Endothelial cell (in vitro differentiated cells): Measurements from ENCODE around the gene CDK13. TPM values are rescaled to one million over a fixed set of nuclear protein-coding genes. Genes with fewer than 3 reads are reported as not detected.
A peak's percentile ranks its signal among the peaks of the same experiment; 100 is the strongest.

ENCODE experiments used
- DNase-seq: peaks from one replicate; pipeline ENCODE4 v3.0.0; 2021; ENCODE audit warnings: low spot score
- H3K27ac Mint-ChIP-seq: one replicate; pipeline ENCODE4 v1.8.0; 2021; ENCODE audit warnings: mixed read lengths, inconsistent platforms; ENCODE audit not compliant: unreplicated experiment
- H3K27me3 Mint-ChIP-seq: one replicate; pipeline ENCODE4 v1.8.0; 2021; ENCODE audit warnings: mild to moderate bottlenecking, moderate library complexity, mixed read lengths, inconsistent platforms; ENCODE audit not compliant: unreplicated experiment
- H3K36me3 Mint-ChIP-seq: one replicate; pipeline ENCODE4 v1.8.0; 2021; ENCODE audit warnings: mild to moderate bottlenecking, low read depth, mixed read lengths, inconsistent platforms; ENCODE audit not compliant: unreplicated experiment
- H3K4me1 Mint-ChIP-seq: one replicate; pipeline ENCODE4 v1.8.0; 2021; ENCODE audit warnings: mild to moderate bottlenecking, mixed read lengths, inconsistent platforms; ENCODE audit not compliant: unreplicated experiment
- H3K4me3 Mint-ChIP-seq: one replicate; pipeline ENCODE4 v1.8.0; 2021; ENCODE audit warnings: mild to moderate bottlenecking, mixed read lengths, inconsistent platforms; ENCODE audit not compliant: unreplicated experiment
- H3K9me3 Mint-ChIP-seq: one replicate; pipeline ENCODE4 v1.8.0; 2021; ENCODE audit warnings: mixed read lengths, inconsistent platforms; ENCODE audit not compliant: unreplicated experiment
- total RNA-seq: library from RNA; stranded (reverse); fragmentation: NEBNext Ultra II Directional; extraction: Animal tissue kit (Norgen Biotek cat#: 25700); gene quantifications from one replicate; pipeline ENCODE4 v1.2.1, GENCODE V29; 2021; ENCODE audit not compliant: unreplicated experiment
- TF ChIP-seq, protein P1 (sequence below): fragments of 200-600 bp; sonication (generic); IDR thresholded peaks from one replicate; pipeline ENCODE4 v1.5.0; 2021; ENCODE audit warnings: antibody characterized with exemption; ENCODE audit not compliant: unreplicated experiment

The CDK13 gene
- total RNA-seq, 1 donor from 2014 or later = 52.9 TPM

DNA sequence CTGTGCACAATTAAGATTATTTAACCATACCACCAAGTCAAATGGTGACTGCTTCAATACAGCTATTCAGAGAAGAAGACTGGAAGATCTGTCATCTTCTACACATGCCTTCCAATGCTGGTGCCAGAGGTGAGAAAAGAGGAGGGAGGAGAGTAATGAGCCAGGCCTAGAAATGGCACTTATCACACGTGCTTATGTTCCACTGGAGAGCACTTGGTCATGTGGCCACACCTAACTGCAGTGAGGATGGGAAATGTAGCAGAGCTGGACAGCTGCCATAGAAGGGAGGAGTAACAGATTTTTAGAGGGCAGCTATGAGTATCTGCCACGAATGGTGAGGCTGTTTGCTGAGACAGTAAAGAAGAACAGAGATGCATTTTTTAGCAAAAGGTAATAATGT lies 107.2 kb downstream of the CDK13 start:
- H3K4me1 Mint-ChIP-seq = no peaks in the 10 kb centered on the region
- H3K36me3 Mint-ChIP-seq = no peaks in the 10 kb centered on the region
- H3K27ac Mint-ChIP-seq = no peak overlapping the region
- no peak for DNase-seq
- H3K27me3 Mint-ChIP-seq = no peaks in the 10 kb centered on the region
- H3K9me3 Mint-ChIP-seq = no peaks in the 10 kb centered on the region
- H3K4me3 Mint-ChIP-seq = no peak overlapping the region
- TF ChIP-seq, protein P1, sequence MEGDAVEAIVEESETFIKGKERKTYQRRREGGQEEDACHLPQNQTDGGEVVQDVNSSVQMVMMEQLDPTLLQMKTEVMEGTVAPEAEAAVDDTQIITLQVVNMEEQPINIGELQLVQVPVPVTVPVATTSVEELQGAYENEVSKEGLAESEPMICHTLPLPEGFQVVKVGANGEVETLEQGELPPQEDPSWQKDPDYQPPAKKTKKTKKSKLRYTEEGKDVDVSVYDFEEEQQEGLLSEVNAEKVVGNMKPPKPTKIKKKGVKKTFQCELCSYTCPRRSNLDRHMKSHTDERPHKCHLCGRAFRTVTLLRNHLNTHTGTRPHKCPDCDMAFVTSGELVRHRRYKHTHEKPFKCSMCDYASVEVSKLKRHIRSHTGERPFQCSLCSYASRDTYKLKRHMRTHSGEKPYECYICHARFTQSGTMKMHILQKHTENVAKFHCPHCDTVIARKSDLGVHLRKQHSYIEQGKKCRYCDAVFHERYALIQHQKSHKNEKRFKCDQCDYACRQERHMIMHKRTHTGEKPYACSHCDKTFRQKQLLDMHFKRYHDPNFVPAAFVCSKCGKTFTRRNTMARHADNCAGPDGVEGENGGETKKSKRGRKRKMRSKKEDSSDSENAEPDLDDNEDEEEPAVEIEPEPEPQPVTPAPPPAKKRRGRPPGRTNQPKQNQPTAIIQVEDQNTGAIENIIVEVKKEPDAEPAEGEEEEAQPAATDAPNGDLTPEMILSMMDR = no peak

DNA sequence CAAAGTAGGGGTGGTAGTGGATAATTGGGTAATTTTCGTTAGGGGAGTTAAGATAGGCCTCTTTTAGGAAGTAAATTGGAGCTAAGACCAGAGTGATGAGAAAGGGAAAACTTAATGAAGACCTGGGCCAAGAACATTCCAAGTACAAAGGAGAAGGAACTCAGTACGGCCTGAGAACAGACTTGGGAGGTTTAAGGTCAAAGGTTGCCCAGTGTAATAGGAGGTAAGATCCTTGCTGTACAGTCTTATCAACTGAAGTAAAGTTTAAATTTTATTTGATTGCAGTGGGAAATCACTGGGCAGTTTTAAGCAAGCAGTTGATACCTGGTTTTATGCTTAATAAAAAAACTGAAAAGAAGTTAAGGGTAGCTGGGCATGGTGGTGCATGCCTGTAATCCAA lies 108.0 kb downstream of the CDK13 start:
- Mint-ChIP-seq H3K4me3 (no peak overlapping the region), H3K9me3 (no peaks in the 10 kb centered on the region), H3K4me1 (no peaks in the 10 kb centered on the region), H3K27ac (no peak overlapping the region), H3K36me3 (no peaks in the 10 kb centered on the region), H3K27me3 (no peaks in the 10 kb centered on the region)
- TF ChIP-seq, protein P1 = no peak
- DNase-seq = no peak

DNA sequence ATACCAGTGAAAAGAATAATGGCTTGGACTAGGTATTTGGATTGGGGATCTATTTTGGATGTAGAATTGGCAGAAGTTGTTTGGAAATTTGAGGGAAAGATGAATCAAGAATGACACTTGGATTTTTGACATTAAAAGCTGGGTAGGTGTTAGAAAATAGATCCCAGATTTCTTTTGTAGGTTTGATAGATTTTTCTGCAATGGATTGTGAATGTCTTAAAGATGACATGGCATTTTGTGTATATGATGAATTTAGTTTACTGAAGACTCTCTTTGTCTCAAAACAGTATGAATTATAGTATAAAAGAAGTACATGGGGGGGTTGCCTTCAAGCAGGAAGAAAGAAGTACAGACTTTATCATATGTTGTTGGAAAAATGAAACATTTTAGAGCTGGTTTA lies 108.6 kb downstream of the CDK13 start:
- H3K9me3 Mint-ChIP-seq = no peaks in the 10 kb centered on the region
- TF ChIP-seq, protein P1 = no peak
- no peaks in the 10 kb centered on the region for H3K4me1 Mint-ChIP-seq
- no peak for DNase-seq
- H3K27ac Mint-ChIP-seq = peak overlapping the region; percentile 14
- H3K27me3 Mint-ChIP-seq = no peaks in the 10 kb centered on the region
- no peaks in the 10 kb centered on the region for H3K36me3 Mint-ChIP-seq
- no peak overlapping the region for H3K4me3 Mint-ChIP-seq

DNA sequence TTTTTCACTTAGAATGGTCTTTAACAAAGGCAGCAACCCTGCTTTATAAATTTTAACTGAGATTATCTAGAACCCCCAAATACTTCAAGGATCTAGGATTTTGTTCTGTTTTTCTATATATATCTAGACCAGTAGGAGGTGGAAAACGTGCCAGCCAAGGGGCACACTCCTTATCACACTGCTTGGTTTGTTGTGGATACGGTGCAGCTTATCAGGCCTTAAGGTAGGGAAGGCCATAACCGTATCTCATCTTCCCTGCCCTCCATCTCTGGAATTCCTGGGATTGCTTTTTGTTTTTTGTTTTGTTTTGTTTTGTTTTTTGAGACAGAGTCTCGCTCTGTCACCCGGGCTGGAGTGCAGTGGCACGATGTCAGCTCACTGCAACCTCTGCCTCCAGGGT lies 109.0 kb downstream of the CDK13 start:
- H3K4me3 Mint-ChIP-seq = no peak overlapping the region
- no peaks in the 10 kb centered on the region for H3K36me3 Mint-ChIP-seq
- H3K27ac Mint-ChIP-seq = no peak overlapping the region
- no peaks in the 10 kb centered on the region for H3K27me3 Mint-ChIP-seq
- H3K9me3 Mint-ChIP-seq = no peaks in the 10 kb centered on the region
- no peak for DNase-seq
- TF ChIP-seq, protein P1 = no peak
- no peaks in the 10 kb centered on the region for H3K4me1 Mint-ChIP-seq

DNA sequence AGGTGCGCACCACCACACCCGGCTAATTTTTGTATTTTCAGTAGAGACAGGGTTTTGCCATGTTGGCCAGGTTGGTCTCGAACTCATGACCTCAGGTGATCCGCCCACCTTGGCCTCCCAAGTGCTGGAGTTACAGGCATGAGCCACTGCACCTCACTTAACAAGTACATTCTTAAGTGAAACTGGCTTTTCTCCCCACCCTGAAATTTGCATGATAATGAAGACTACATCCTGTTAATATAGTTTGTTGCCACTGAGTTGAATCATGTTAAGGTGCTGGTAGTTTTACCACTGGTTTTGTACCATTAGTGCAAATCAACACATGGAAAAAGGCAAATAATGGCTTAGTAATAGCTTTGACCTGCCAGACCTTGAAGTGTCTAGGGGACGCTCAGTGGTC lies 122.2 kb downstream of the CDK13 start:
- no peaks in the 10 kb centered on the region for H3K4me1 Mint-ChIP-seq
- H3K27me3 Mint-ChIP-seq = no peaks in the 10 kb centered on the region
- peaks cover 3% of the 10 kb centered on the region for H3K36me3 Mint-ChIP-seq
- H3K4me3 Mint-ChIP-seq = no peak overlapping the region
- H3K27ac Mint-ChIP-seq = no peak overlapping the region
- TF ChIP-seq, protein P1 = no peak
- no peaks in the 10 kb centered on the region for H3K9me3 Mint-ChIP-seq
- no peak for DNase-seq
